SK-N-SH (cell line): ENCODE data around the gene CD300LB. TPM values are rescaled to one million over a fixed set of nuclear protein-coding genes. Genes with fewer than 3 reads are reported as not detected.

Experiments used
- CTCF ChIA-PET: fragments of 300-600, 350-600 bp; formaldehyde crosslinking; extraction: SDS; loops from one replicate; lab custom pipeline; 2021; lab: Yijun Ruan, JAX
- POLR2A ChIA-PET: fragments of 350-600 bp; sonication (Branson Sonifier 250); formaldehyde crosslinking; extraction: SDS; loops from one replicate; lab custom pipeline; 2020; ENCODE audit warnings: antibody characterized with exemption, inconsistent platforms; lab: Yijun Ruan, JAX
- DNase-seq: peaks from one replicate; pipeline ENCODE4 v3.0.0; 2012
- H2AFZ ChIP-seq: fragments of 200-600 bp; sonication (generic); 2 replicates; pipeline ENCODE4 v1.8.1; 2016; ENCODE audit warnings: antibody characterized with exemption, mild to moderate bottlenecking, low read depth
- H3F3A ChIP-seq: fragments of 200-600 bp; sonication (generic); replicated peaks from 2 replicates; pipeline ENCODE3; 2016; ENCODE audit warnings: antibody characterized with exemption, mild to moderate bottlenecking; ENCODE audit not compliant: insufficient read depth
- H3K27ac ChIP-seq, 2 experiments: fragments of 200-500 bp in 1 of 2; fragments of 200-600 bp in 1 of 2; sonication (Bioruptor generic) in 1 of 2; sonication (generic), shearing (Covaris generic) in 1 of 2; 2 replicates each; pipeline versions ENCODE4 v1.5.1 to v1.6.1; 2014 to 2016; ENCODE audit warnings: low read depth in 2 of 2, inconsistent platforms in 1 of 2, low read length in 1 of 2, mild to moderate bottlenecking in 1 of 2, mixed read lengths in 1 of 2
- H3K27me3 ChIP-seq: fragments of 200-600 bp; sonication (generic), shearing (Covaris generic); 2 replicates; pipeline ENCODE4 v1.6.1; 2016; ENCODE audit warnings: mixed run types; ENCODE audit not compliant: insufficient read depth
- H3K36me3 ChIP-seq, 2 experiments: fragments of 200-500 bp in 1 of 2; fragments of 200-600 bp in 1 of 2; sonication (Bioruptor generic) in 1 of 2; sonication (generic) in 1 of 2; replicated peaks in 1 of 2; 2 replicates each; pipeline versions ENCODE3 to v1.5.1; 2014 to 2016; ENCODE audit warnings: low read length in 1 of 2, mild to moderate bottlenecking in 1 of 2; ENCODE audit not compliant: insufficient read depth in 2 of 2, control insufficient read depth in 1 of 2
- H3K4me1 ChIP-seq, 2 experiments: fragments of 200-500 bp in 1 of 2; fragments of 200-600 bp in 1 of 2; sonication (Bioruptor generic) in 1 of 2; sonication (generic), shearing (Covaris generic) in 1 of 2; 2 replicates each; pipeline versions ENCODE4 v1.5.1 to v1.6.1; 2014 to 2016; ENCODE audit warnings: low read depth in 1 of 2, low read length in 1 of 2, mixed run types in 1 of 2; ENCODE audit not compliant: insufficient read depth in 2 of 2, control insufficient read depth in 1 of 2
- H3K4me2 ChIP-seq: fragments of 200-600 bp; sonication (generic), shearing (Covaris generic); 2 replicates; pipeline ENCODE4 v1.6.1; 2017; ENCODE audit warnings: mixed run types
- H3K4me3 ChIP-seq, 2 experiments: fragments of 200-500 bp in 1 of 2; fragments of 200-600 bp in 1 of 2; sonication (Bioruptor generic) in 1 of 2; sonication (generic), shearing (Covaris generic) in 1 of 2; 2 replicates each; pipeline versions ENCODE4 v1.5.1 to v1.8.1; 2014 to 2016; ENCODE audit warnings: low read depth in 2 of 2, inconsistent platforms in 1 of 2, low read length in 1 of 2, mild to moderate bottlenecking in 1 of 2, mixed read lengths in 1 of 2, moderate library complexity in 1 of 2
- H3K79me2 ChIP-seq: fragments of 200-600 bp; sonication (generic); 2 replicates; pipeline ENCODE4 v1.8.1; 2017; ENCODE audit warnings: mild to moderate bottlenecking; ENCODE audit not compliant: insufficient read depth
- H3K9ac ChIP-seq: fragments of 200-600 bp; sonication (generic); 2 replicates; pipeline ENCODE4 v1.6.1; 2017; ENCODE audit warnings: mixed run types
- H3K9me2 ChIP-seq: fragments of 200-600 bp; sonication (generic); 2 replicates; pipeline ENCODE4 v1.6.1; 2017; ENCODE audit warnings: mixed run types
- H3K9me3 ChIP-seq: fragments of 200-600 bp; sonication (generic); 2 replicates; pipeline ENCODE4 v1.6.1; 2017; ENCODE audit warnings: mixed run types, mild to moderate bottlenecking, moderate library complexity
- H4K20me1 ChIP-seq: fragments of 200-600 bp; sonication (generic); 2 replicates; pipeline ENCODE4 v1.6.1; 2017; ENCODE audit warnings: mild to moderate bottlenecking, mixed run types; ENCODE audit not compliant: insufficient read depth
- CTCF ChIP-seq: fragments of 200-600 bp; sonication (generic); IDR thresholded peaks from 2 replicates; pipeline ENCODE4 v1.6.1; 2017; ENCODE audit warnings: antibody characterized with exemption, mild to moderate bottlenecking, moderate library complexity
- ELF1 ChIP-seq: IDR thresholded peaks from 2 replicates; pipeline ENCODE4 v1.4.0; 2012
- MXI1 ChIP-seq: IDR thresholded peaks from 2 replicates; pipeline ENCODE4 v1.6.1; 2012; ENCODE audit warnings: mild to moderate bottlenecking, low read depth, low read length, improper control_type of control experiment
- NFIC ChIP-seq: IDR thresholded peaks from 2 replicates; pipeline ENCODE4 v1.4.0; 2012; ENCODE audit warnings: borderline replicate concordance
- TCF12 ChIP-seq: IDR thresholded peaks from 2 replicates; pipeline ENCODE4 v1.4.0; 2012
- TEAD4 ChIP-seq: IDR thresholded peaks from 2 replicates; pipeline ENCODE4 v1.4.0; 2012; ENCODE audit warnings: mild to moderate bottlenecking, borderline replicate concordance; ENCODE audit not compliant: insufficient read depth
- USF1 ChIP-seq: IDR thresholded peaks from 2 replicates; pipeline ENCODE4 v1.4.0; 2012; ENCODE audit warnings: low read depth, borderline replicate concordance
- WGBS: methylation state at CpG from one replicate; pipeline ENCODE4 v1.1.6; 2017; ENCODE audit warnings: low lambda C conversion rate; 5-methylcytosine and 5-hydroxymethylcytosine counted together
- polyA plus RNA-seq, 3 experiments: library from polyadenylated mRNA; depleted of rRNA; stranded (reverse); fragments of >200 nt; gene quantifications; 2 replicates each; pipeline ENCODE4 v1.2.3, GENCODE V29; 2012

CD300LB gene
- polyA plus RNA-seq, 1 of the 3 experiments (the other 2 are of a cell fraction), result not detected

- WGBS, result 27% methylated on average over 3 of the region's 3 CpGs
- no peak for TF ChIP-seq USF1
- TF ChIP-seq MXI1, result no peak
- no peak for TF ChIP-seq NFIC
- no peak for TF ChIP-seq TCF12
- TF ChIP-seq ELF1, result no peak
- TF ChIP-seq TEAD4, result no peak
- no peak for TF ChIP-seq CTCF
- no peaks in the 10 kb centered on the region for H3K4me1 ChIP-seq
Observed at GRCh38 chr17:74471341-74471740, 59.9 kb downstream of the CD300LB start.

More at GRCh38 chr17:74471341-74471740, 59.9 kb downstream of the CD300LB start:
- Histone ChIP-seq H3K9me2 (no peaks in the 10 kb centered on the region), H4K20me1 (no peaks in the 10 kb centered on the region), H3K9ac (no peak overlapping the region), H3K4me3 (no peak overlapping the region), H3K4me2 (no peak overlapping the region), H3F3A (no peaks in the 10 kb centered on the region), H3K36me3 (no peaks in the 10 kb centered on the region), H2AFZ (no peak overlapping the region), H3K27me3 (no peaks in the 10 kb centered on the region), H3K9me3 (no peaks in the 10 kb centered on the region), H3K79me2 (no peaks in the 10 kb centered on the region), H3K27ac (no peak overlapping the region)
- POLR2A ChIA-PET, result no interaction called here
- no peak for DNase-seq
- CTCF ChIA-PET, result interaction anchor here (0.7 to 15.8 kb wide), 11 partner anchors 15 to 131 kb away, joined by 3 to 122 read pairs (median 5); partner anchors contain the start of gene GPR142

Other genes with a start within 250 kb of the CD300LB start
- gene KIF19, start 205.2 kb downstream of the CD300LB start, polyA plus RNA-seq (2012; rRNA removed), result not detected in 2 replicates
- gene BTBD17, start 169.6 kb downstream of the CD300LB start, polyA plus RNA-seq (2012; rRNA removed), result not detected in 2 replicates
- not detected in 2 replicates for gene GPR142, start 164.0 kb downstream of the CD300LB start, polyA plus RNA-seq (2012; rRNA removed)
- not detected in 2 replicates for gene GPRC5C, start 99.4 kb downstream of the CD300LB start, polyA plus RNA-seq (2012; rRNA removed)
- not detected in 2 replicates for gene CD300A, start 64.8 kb downstream of the CD300LB start, polyA plus RNA-seq (2012; rRNA removed)
- not detected in 2 replicates for gene CD300C, start 14.6 kb upstream of the CD300LB start, polyA plus RNA-seq (2012; rRNA removed)
- gene CD300H, start 36.0 kb upstream of the CD300LB start, polyA plus RNA-seq (2012; rRNA removed), result not detected in 2 replicates
- not detected in 2 replicates for gene CD300LD, start 60.8 kb upstream of the CD300LB start, polyA plus RNA-seq (2012; rRNA removed)
- gene CD300E, start 92.3 kb upstream of the CD300LB start, polyA plus RNA-seq (2012; rRNA removed), result not detected in 2 replicates
- not detected in 2 replicates for gene CD300LF, start 181.4 kb upstream of the CD300LB start, polyA plus RNA-seq (2012; rRNA removed)
- gene RAB37, start 205.8 kb upstream of the CD300LB start, polyA plus RNA-seq (2012; rRNA removed), result 0.13 and 0.25 TPM in 2 replicates
- gene NHERF1, start 217.2 kb upstream of the CD300LB start, polyA plus RNA-seq (2012; rRNA removed), result 26.9 and 40.1 TPM in 2 replicates
- 117 and 190 TPM in 2 replicates for gene NAT9, start 244.9 kb upstream of the CD300LB start, polyA plus RNA-seq (2012; rRNA removed)